HG03342 (cell line): ENCODE measurements around the gene CLEC17A.
"Not testable (repeated sequence)": the region's sequence is repeated elsewhere in the genome, so short reads cannot be mapped to it uniquely, and the experiment has no call there.

Source experiments
- ATAC-seq: cut with Tn5 transposase; IDR thresholded peaks from one replicate; pipeline ENCODE4 v1.9.1; 2021; ENCODE audit warnings: mild to moderate bottlenecking, moderate library complexity; ENCODE audit not compliant: unreplicated experiment

CLEC17A gene

GRCh38 chr19:14558370-14559066 is 24.4 kb upstream of the CLEC17A start:
- ATAC-seq = no peak

- ATAC-seq = no peak
Measured at GRCh38 chr19:14559916-14560775, 22.7 kb upstream of the CLEC17A start.

GRCh38 chr19:14560776-14561108 is 22.1 kb upstream of the CLEC17A start:
- ATAC-seq = no peak

GRCh38 chr19:14561249-14561648 is 21.6 kb upstream of the CLEC17A start:
- ATAC-seq = no peak

GRCh38 chr19:14561847-14562351 is 21.0 kb upstream of the CLEC17A start:
- ATAC-seq = no peak

GRCh38 chr19:14562660-14563589 is 20.0 kb upstream of the CLEC17A start:
- no peak for ATAC-seq

- no peak for ATAC-seq
Measured at GRCh38 chr19:14563590-14563926, 19.3 kb upstream of the CLEC17A start.

GRCh38 chr19:14563989-14564651 is 18.8 kb upstream of the CLEC17A start:
- ATAC-seq = no peak

- ATAC-seq = not testable (repeated sequence)
Measured at GRCh38 chr19:14564652-14565297, 18.1 kb upstream of the CLEC17A start.

GRCh38 chr19:14565298-14565679 is 17.6 kb upstream of the CLEC17A start:
- no peak for ATAC-seq

- no peak for ATAC-seq
Measured at GRCh38 chr19:14565765-14566711, 16.8 kb upstream of the CLEC17A start.

GRCh38 chr19:14566712-14567077 is 16.2 kb upstream of the CLEC17A start:
- no peak for ATAC-seq

- ATAC-seq = no peak
Measured at GRCh38 chr19:14567079-14567478, 15.8 kb upstream of the CLEC17A start.

GRCh38 chr19:14570864-14571527 is 11.9 kb upstream of the CLEC17A start:
- ATAC-seq = no peak

GRCh38 chr19:14571695-14572490 is 11.0 kb upstream of the CLEC17A start, which contains the start of gene NDUFB7:
TSS of gene NDUFB7 (minus strand) at chr19:14572066. CDS start at chr19:14572000, 66 bp downstream.
- ATAC-seq = peak; percentile 75

- no peak for ATAC-seq
Measured at GRCh38 chr19:14575428-14575980, 7.4 kb upstream of the CLEC17A start.

- ATAC-seq = no peak
Measured at GRCh38 chr19:14576363-14576762, 6.5 kb upstream of the CLEC17A start.
